Embryonic facial prominence (tissue), 1 donor: ENCODE data around the gene ERC1.
"Not testable (repeated sequence)": the region's sequence is repeated elsewhere in the genome, so short reads cannot be mapped to it uniquely, and the experiment has no call there.

Experiments
- DNase-seq: peaks from one replicate; pipeline ENCODE4 v3.0.0-alpha.2; 2016; ENCODE audit errors: extremely low spot score

ERC1 gene

DNA sequence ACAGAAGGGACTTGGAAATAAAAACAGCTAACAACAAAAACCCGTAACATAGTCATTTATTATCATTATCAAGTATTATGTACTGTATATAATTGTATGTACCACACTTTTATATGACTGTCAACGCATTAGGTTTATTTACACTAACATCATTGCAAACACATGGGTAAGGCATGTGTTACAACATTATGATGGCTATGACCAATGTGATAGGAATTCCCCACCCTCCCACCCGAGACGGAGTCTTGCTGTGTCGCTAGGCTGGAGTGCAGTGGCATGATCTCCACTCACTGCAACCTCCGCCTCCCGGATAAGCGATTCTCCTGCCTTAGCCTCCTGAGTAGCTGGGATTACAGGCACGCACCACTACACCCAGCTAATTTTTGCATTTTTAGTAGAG, 82.6 kb downstream of the ERC1 start:
- no peak for DNase-seq

DNA sequence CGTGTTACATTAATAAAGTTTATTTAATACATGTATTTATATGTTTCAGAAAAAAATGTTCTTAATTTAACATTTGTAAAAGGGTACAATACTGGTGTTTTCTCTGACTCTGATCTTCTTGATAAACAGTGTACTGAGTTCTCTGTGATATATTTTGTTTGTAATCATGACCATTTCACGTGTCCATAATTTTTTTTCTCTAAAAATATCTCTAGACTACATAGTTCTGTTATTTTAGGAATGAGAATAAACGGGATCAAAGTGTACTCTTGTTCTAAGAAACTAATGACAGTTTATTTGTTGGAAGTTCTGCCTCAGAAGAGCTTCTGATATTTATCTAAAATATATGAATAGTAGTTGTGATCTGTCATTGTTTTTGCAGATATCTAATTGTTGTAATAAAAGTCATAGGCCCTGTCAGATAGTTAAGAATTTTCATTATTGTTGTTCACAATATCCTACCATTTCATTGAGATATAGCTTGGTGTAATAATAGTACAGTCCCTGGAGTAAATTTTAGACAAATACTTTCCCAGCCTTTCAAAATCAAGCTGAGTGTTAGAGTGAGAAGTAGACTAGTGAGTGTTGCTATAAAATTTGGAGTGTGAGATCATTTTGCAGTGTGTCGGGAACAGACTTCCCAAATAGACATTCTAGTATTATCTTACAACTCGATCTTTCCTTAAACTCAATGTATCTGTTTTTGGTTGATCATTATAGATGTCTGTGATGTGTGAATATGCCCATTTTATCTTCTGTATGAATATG, 86.2 kb downstream of the ERC1 start:
- no peak for DNase-seq

DNA sequence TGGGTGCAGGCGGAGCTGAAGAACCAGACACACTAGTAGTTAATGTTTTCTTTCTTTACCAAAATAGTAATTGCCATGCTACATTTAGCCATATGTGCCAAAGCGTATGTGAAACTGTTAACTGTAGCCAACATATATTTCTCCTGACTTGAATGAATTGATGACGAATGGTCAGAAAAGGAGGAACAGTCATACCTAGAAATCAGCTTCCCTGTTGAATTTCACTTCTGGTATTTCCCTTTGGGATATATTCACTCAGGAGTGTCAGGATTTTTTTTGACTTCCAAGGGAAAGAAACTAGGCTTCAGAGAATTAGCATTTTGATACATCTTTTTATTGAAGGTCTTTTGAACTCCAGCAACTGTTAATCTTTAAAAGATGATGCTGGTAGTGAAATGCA, 87.0 kb downstream of the ERC1 start:
- DNase-seq, result no peak

DNA sequence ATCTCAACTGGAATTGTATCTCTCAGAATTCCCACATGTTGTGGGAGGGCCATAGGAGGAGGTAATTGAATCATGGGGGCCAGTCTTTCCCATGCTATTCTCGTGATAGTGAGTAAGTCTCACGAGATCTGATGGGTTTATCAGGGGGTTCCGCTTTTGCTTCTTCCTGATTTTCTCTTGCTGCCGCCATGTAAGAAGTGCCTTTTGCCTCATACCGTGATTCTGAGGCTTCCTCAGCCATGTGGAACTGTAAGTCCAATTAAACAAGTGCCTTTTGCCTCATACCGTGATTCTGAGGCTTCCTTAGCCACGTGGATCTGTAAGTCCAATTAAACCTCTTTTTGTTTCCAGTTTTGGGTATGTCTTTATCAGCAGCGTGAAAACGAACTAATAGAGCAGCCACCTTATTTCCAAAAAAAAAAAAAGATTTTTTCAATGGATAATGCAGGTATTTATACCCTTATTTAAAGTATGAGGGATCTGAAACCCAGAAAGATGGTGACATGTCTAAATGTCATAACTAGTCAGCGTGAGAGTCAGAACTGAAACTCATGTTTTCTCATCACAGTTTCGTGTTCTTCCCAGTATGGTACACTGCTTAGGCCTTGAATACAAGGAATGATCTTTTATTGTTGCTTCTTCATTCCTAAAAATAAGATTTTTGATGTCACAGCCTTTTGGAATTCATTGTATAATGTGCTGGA, 89.6 kb downstream of the ERC1 start:
- no peak for DNase-seq

DNA sequence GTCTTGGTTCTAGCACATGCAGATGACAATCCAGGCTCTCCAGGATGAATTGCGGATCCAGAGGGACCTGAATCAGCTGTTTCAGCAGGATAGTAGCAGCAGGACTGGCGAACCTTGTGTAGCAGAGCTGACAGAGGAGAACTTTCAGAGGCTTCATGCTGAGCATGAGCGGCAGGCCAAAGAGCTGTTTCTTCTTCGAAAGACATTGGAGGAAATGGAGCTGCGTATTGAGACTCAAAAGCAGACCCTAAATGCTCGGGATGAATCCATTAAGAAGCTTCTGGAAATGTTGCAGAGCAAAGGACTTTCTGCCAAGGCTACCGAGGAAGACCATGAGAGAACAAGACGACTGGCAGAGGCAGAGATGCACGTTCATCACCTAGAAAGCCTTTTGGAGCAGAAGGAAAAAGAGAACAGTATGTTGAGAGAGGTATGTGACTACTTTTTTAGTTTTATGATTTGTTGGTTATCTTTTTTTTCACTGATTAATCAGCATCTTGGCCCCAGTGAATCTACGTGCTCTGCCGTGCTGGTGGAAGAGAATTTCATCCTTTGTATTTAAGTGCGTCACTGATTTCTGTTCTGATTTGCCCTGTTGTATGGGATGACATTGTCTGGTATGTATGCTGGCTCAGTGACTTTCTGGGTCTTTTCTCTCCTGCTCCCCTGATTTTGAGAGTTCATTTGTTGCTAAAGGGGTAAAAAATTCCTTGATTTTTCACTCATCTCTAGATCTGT, 92.3 kb downstream of the ERC1 start:
- no peak for DNase-seq

DNA sequence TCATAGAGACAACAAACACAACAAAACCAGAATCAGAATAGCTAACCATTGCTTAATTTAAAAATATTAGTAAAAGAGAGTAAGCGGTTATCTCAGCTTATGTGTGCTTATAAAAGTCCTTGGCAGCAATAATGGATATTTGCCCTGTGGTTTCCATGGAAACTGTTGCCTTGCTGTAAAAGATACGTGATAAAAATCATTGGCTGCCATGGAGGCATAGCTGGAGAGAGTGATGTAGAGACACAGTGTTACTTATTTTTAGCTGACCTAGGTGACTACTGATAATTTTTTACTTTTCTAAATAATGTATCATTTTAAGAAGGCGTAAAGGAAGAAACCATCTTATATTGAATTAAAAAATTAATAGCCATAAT, 92.9 kb downstream of the ERC1 start:
- DNase-seq, result peak; percentile 26

DNA sequence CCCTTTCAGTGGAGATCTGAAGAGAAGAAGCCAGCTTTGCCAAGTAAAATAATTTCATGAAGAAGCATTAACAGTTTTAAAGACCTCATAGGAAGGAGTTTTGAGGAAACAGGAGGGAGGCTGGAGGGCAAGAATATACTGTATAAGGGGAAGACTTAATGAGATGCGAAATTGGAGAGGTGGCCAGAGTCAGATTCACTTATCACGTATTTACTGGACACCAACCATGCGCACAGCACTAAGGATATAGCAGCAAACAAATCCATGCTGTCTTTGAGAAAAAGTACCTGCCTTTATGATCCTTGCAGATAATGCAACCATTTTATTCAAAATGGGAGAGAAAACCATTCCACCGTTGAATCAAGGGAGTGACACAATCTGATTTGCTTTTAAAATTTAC, 100.3 kb downstream of the ERC1 start:
- DNase-seq, result no peak

DNA sequence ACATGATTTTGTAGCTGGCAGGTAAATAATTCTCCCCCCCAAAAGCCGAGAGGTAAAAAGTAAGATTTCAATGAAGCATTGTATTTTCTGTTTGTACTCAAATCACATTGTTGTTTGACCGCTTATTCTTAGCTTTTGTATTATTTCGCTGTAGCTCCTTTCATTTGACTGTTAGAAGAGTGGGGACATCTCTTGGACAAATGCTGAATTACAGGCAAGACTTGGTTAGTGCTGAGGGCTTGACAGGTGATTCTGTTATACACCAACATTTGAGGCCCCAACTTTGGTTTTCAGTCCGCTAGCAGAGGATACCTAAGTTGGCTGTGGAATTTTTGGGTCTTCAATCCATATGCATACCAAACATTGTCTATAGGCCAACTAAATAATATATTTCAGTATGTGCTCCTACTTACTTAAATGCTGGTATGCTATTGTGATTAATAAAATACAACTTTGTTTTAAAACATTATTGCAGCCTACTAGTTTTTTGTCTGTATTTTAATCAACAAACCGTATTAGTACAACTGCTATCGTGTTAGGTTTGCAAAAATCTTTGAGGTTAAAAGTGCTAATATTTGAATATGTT, 102.2 kb downstream of the ERC1 start:
- no peak for DNase-seq

DNA sequence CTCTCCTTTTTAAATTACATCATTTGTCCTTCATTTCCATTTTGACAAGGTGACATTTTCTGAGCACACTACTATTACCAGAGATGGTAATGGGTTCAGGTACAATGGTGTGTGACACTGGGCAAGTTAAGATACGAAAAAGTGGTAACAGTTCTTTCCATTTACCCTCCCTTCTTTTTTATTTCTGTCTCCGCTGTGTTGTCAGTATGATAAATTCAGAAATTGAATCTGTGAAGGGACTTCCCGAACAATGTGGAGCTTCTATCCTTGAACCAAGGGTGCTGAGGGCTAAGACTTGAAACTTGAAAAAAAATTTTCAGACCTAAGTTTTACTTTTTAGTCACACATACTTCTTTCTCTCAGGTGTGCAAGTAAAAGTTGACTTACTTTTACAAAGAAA, 103.7 kb downstream of the ERC1 start:
- DNase-seq, result no peak

DNA sequence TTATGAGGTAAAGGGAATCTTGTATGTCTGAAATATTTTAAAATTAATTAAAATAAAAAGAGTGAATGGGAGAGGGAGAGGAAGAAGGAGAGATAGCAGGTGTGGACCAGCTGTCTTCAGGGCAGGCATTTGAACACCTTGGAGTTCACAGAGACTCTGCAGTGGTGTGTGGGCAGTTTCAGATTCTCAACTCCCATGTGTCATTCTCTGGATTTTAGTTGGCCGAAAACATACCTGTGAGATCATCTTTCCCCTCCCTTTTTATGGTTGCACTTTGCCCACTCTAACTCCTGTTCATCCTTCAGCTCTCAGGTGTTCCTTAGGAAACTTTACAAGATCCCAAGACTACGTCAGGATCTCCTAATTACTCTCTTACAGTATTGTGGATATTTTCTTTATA, 108.1 kb downstream of the ERC1 start:
- no peak for DNase-seq

DNA sequence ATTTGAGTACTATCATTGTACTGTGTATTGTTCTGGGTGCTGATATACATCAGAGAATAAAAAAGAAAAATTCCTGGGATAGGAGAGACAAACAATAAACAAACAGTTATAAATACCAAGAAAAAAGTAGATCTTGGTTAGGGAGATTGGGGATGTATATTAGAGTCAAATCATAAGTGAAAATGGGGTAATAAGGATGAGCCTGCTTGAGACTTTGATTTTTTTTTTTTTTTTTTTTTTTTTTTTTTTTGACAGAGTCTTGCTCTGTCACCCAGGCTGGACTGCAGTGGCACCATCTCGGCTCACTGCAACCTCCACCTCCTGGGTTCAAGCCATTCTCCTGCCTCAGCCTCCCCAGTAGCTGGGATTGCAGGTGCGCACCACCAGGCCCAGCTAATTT, 108.6 kb downstream of the ERC1 start:
- not testable (repeated sequence) for DNase-seq

DNA sequence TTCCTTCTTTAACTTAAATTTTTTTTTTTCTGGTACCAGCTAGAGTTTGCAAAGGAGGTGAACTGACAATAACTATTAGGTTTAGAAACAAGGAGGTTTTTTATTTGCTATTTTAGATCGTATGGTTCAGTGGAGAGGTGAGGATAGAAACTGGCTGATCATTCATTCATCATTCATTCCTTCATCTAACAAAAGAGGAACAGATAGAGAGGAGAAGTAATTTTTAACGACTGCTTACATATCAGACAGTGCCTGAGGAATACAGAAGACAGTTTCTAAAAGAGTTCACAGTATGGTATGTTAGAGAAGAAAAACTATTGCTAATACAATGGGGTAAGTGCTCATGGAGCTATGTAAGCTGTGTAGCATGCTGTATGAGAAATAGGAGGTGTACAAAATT, 111.1 kb downstream of the ERC1 start:
- no peak for DNase-seq

DNA sequence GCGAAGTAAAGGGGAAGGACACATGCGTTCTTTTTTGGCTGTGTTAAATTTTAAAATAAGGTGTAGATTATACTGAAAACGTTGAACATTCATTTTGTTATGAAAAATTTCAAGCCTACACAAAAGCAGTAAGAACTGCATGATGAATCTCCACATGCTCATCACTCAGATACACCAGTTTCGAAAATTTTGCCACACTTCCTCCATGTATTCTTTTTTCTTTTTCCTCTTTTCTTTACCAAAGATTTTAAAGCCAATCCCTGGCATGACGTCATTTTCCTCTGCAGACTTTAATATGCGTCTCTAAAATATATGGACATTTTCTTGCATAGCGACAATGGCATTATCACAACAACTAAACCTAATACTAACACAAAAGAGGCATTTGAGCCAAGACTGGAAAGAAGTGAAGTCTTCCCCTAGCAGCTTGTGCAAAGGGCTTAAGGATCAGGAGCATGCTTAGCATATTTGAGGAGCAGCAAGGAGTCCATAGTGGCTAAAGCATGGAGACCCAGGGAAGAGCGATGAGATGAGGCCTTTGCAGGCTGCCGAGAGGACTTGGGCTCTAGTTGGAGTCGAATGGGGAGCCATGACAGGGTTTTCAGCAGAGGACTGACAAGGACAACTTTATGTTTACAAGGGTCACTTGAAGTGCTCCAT, 111.9 kb downstream of the ERC1 start:
- no peak for DNase-seq

DNA sequence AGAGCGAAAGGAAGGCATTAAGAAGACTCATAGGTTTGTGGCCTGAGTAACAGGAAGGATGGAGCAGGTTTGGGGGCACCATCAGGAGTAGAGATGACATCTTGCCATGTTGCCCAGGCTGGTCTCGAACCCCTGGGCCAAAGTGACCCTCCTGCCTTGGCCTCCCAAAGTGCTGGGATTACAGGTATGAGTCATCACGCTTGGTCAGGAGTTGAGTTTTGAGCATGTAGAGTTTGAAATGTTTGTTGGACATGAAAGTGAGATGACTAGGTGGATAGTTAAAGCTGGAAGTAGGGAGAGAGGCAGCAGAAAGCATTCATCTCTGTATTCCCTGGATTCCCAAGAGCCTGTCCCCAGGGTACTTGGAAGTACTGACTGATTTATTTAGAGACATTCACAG, 112.6 kb downstream of the ERC1 start:
- DNase-seq, result no peak

DNA sequence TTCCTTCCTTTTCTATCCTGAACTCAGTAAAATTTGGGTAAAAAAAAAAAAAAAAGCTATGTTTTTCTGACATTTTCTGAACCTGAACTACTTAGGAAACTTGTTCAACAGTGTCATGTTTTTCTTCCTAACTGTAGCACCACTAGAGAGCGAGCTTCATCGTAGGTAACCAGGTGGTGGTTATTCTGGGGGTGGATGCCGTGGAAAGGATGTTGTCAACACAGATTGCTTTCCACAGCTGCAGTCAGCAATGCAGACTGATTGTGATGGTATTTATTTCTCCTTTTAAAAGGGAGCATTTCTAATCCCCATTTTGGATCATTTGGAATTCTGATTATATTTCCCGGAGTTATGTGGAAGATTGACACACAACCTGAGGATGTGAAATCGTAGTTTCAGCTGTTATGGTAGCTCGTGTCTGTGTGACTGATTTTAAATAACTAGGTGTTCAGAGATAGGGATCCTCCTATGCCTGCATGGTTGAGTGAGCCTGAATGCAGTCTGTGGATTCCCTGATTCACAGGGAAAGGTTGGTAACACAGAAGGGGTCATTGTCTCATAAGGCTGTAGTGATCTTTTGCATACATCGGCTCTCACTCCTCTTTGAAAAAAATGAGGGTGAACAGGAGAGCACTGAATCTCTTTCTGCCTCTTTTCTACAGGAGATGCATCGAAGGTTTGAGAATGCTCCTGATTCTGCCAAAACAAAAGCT, 113.2 kb downstream of the ERC1 start:
- no peak for DNase-seq

DNA sequence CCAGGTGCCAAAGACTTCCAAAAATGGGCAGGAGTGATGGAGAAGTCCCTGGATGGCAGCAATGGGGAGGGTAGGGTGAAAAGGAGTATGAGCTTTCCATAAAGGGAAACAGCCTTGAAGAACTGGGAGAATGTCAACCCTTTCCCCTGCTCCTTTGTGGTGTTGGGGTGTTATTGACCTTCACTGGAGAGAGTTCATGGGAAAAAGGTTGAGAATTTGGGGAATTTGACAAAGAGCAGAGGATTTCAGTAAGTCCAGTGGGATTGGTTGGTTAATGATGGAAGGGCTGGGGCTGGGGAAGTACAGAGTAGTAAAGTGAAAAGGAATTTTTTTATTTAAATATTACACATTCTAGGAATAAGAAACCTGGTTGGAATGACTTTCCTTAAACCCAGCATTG, 116.6 kb downstream of the ERC1 start:
- DNase-seq, result no peak

DNA sequence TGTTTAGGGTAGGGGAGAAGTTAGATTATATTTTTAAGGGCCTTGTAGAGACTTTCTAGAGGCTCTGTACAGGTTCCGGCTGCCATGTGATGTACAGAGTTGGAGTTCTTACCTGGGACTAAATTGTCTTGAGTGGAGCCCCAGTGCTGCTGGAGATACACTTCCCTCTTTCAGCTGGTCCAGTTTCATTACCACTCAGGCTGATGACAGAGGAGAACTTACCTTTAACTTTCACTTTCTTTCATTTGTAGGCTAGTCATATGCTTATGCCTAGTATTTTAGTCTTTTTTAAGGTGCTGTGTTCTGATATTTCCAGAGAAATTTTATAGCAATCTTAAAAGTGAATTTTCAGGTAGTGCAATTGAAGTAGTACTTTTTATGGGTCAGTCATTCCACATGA, 117.3 kb downstream of the ERC1 start:
- no peak for DNase-seq

DNA sequence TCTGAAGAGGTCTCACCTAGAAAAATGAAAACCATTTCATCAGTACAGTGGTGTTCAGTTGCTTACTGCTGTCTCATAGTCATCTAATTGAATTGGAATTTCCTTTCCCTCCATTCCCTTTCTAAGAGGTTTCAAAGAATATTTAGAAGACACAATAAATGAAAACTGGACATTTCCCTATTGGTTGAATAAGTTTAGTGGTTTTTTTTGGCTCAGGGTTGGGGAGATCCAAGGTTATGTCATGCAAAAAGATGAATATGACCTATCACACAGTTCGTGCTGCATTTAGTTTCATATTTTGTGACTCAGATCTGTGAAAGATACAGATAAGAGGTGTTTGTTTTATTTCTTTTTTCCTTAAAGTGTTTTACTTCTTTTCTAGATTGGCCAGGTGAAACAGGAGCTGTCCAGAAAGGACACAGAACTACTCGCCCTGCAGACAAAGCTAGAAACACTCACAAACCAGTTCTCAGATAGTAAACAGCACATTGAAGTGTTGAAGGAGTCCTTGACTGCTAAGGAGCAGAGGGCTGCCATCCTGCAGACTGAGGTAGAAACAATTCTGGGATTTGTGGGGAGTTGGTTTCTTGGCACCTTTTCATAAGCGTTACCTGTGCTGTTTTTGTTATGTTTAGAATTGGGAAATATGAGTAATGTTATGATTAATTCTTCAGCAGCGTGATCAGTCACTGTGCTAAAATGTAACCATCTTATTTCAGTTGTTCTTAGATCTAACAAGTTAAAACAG, 124.6 kb downstream of the ERC1 start:
- DNase-seq, result no peak

DNA sequence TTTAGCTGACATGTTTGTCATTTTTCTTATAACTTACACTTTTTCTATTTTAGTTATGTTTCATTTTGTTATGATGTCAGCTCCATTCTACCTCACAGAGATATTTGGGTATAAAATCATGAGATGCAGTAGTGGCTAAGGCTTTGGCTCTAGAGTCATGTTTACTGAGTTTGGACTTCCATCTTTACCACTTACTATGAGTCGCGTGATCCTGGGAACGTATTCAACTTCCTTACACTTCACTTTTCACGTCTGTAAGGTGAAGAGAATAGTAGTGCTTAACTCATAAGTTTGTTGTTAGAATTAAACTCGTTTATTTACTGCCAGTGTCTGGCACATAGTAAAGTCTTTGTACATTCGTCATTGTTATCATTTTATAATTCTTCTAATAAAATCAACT, 126.3 kb downstream of the ERC1 start:
- no peak for DNase-seq

DNA sequence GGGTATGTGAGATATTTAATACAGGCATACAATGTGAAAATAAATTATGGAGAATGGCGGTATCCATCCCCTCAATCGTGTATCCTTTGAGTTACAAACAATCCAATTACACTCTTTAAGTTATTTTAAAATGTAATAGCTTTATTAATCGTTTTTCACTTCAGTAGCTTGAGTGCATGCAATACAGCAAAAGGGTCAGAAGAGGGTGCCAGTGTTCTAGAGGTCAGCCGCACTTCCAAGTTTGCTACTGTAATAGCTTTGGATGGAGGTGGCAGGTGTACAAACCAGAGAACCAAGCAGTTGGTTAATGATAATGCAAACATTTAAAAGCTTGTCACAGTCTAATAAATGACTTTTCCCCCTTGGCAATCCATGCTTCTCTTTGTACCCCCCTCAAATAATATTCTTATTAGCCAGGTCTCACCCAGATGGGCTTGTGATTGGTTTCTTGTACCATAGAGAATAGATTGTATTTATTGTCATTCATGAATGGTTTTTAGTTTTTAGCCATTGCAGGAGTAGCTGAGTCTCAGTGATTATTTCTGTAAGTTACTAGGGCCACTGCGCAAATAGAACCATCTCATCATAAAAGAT, 127.0 kb downstream of the ERC1 start:
- peak; percentile 49 for DNase-seq
